ENCODE results near the gene IRX3. TPM values are rescaled to one million over a fixed set of nuclear protein-coding genes. Genes with fewer than 3 reads are reported as not detected.

Gene IRX3
- total RNA-seq, 2 donors from 2014 or later: 0.54 TPM; not detected in 1

DNA sequence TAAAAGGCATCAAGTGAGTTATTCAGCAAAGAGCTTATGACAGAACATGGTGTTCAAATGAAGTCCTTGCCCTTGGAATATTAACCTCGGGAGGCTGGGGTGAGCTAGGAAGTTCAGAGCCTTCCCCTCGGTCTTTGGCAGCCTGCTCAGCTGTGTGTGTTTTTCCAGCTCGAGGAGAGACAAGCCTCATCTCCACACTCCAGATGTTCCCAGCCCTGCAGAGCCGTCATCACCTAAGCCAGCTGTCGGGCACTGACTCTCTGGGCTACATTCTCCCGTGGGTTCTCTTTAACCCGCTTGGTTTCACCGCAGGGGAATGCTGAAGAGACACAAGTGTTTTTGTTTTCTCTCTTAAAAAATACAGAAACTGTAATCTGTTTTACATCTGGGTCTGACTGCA, 47.1 kb downstream of the IRX3 start:
- intact Hi-C loops (cut with DNase I): no loop called here
- no peaks in the 10 kb centered on the region for H3K4me1 ChIP-seq

GRCh38 chr16:54236773-54237172, 49.8 kb downstream of the IRX3 start:
- Histone ChIP-seq H3K9ac (ENCODE audit: low read depth in 2 of 2, low read length in 2 of 2) (no peak overlapping the region), H3K4me3 (no peak overlapping the region), H3K36me3 (no peaks in the 10 kb centered on the region), H3K9me3 (no peaks in the 10 kb centered on the region), H3K4me1 (no peaks in the 10 kb centered on the region), H3K27me3 (no peaks in the 10 kb centered on the region), H3K27ac (no peak overlapping the region)
- no peak for TF ChIP-seq CTCF (IDR thresholded peaks at IDR 0.05)
- intact Hi-C loops (cut with DNase I): no loop called here
- no peak for DNase-seq

More for the DNA sequence above, 47.1 kb downstream of the IRX3 start:
- H3K36me3 ChIP-seq: no peaks in the 10 kb centered on the region
- H3K27ac ChIP-seq: no peak overlapping the region
- no peaks in the 10 kb centered on the region for H3K9me3 ChIP-seq
- no peaks in the 10 kb centered on the region for H3K27me3 ChIP-seq
- no peak overlapping the region for H3K4me3 ChIP-seq
- no peak overlapping the region for H3K9ac ChIP-seq (ENCODE audit: low read depth in 2 of 2, low read length in 2 of 2)
- TF ChIP-seq CTCF (IDR thresholded peaks at IDR 0.05): no peak
- DNase-seq: no peak

DNA sequence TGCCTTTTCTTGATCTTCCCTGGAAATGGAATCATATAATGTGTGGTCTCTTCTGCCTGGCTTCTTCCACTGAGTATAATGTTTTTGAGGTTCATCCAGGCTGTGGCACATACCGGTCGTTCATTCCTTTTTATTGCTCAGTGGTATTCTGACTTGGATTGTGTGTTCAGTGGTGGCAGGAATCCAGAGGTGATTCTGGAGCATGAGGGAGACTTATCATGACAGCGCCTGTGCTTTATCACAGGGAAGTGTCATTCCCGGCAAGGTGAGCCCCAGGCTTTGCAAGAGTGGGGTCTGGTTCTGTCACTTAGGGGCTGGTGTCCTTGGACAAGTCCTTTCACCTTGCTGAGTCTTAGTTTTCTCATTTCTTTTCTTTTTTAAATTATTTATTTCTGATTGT, 53.0 kb downstream of the IRX3 start:
- no peaks in the 10 kb centered on the region for H3K27me3 ChIP-seq
- no peak overlapping the region for H3K27ac ChIP-seq
- H3K9ac ChIP-seq (ENCODE audit: low read depth in 2 of 2, low read length in 2 of 2): no peak overlapping the region
- no peak for TF ChIP-seq CTCF (IDR thresholded peaks at IDR 0.05)
- no peak for DNase-seq
- no peaks in the 10 kb centered on the region for H3K36me3 ChIP-seq
- H3K9me3 ChIP-seq: no peaks in the 10 kb centered on the region
- no peak overlapping the region for H3K4me3 ChIP-seq
- intact Hi-C loops (cut with DNase I): no loop called here
- no peaks in the 10 kb centered on the region for H3K4me1 ChIP-seq
